Thyroid gland (tissue), 4 donors: ENCODE data around the gene IL11.

Source experiments
- POLR2A ChIP-seq, 2 donors: fragments of 450-650 bp; IDR thresholded peaks; one replicate each; pipeline ENCODE4 v1.6.1; 2017; ENCODE audit warnings: antibody characterized with exemption in 2 of 2, mild to moderate bottlenecking in 2 of 2, moderate library complexity in 1 of 2
- TF ChIP-seq, protein P1 (sequence below), 6 experiments: fragments of 200-600 bp in 3 of 6; fragments of 450-650 bp in 3 of 6; sonication (generic) in 3 of 6; IDR thresholded peaks; one replicate each; pipeline ENCODE4 v1.5.1; 2016 to 2019; ENCODE audit warnings: antibody characterized with exemption in 6 of 6, mild to moderate bottlenecking in 2 of 6, inconsistent platforms in 1 of 6, moderate library complexity in 1 of 6

DNA sequence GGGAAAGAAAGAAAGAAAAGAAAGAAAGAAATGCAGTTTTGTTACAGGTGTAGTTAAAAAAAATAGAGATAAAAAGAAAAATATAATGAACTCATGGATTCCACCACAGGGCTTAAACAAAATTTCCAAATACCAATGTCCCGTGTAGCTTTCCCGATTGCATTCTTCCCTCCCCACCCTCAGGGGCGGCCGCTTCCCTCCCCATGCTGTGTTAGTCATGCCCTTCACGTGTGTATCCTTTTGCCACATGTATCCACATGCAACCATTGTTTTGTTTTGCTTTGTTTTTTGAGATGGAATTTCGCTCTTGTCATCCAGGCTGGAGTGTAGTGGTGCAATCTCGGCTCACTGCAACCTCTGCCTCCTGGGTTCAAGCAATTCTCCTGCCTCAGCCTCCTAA is 34.2 kb downstream of the IL11 start:
- TF ChIP-seq, protein P1, sequence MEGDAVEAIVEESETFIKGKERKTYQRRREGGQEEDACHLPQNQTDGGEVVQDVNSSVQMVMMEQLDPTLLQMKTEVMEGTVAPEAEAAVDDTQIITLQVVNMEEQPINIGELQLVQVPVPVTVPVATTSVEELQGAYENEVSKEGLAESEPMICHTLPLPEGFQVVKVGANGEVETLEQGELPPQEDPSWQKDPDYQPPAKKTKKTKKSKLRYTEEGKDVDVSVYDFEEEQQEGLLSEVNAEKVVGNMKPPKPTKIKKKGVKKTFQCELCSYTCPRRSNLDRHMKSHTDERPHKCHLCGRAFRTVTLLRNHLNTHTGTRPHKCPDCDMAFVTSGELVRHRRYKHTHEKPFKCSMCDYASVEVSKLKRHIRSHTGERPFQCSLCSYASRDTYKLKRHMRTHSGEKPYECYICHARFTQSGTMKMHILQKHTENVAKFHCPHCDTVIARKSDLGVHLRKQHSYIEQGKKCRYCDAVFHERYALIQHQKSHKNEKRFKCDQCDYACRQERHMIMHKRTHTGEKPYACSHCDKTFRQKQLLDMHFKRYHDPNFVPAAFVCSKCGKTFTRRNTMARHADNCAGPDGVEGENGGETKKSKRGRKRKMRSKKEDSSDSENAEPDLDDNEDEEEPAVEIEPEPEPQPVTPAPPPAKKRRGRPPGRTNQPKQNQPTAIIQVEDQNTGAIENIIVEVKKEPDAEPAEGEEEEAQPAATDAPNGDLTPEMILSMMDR (IDR thresholded peaks at IDR 0.05): no peak
- TF ChIP-seq POLR2A (IDR thresholded peaks at IDR 0.05): no peak
